ENCODE results near the gene LARGE1. TPM values are rescaled to one million over a fixed set of nuclear protein-coding genes. Genes with fewer than 3 reads are reported as not detected.

The LARGE1 gene
- 10 to 100 TPM; 29.0 to 31.3 TPM for total RNA-seq

DNA sequence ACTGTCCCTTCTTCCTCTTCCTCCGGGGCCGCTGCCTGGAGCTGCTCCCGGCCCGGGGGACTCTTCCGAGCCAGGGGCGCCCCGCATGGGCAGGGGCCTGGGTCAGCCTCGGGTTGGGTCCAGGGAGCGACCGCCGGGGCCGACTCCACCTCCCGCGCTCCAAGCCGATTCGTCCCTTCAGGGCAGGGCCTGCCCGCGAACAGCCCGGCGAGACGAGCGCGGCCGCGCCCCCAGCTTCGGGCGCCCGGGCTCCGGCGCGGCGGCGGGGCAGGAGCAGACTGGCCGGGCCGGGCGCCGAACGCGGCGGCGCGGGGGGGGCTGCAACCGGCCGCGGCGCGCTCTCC, at the start of gene LARGE1:
Gene LARGE1 (minus strand): TSS at position 280 of the 344 bp plus-strand sequence.

Small RNA genes lying within 50 kb of the gene (small RNA-seq; reads per million reads assigned to genes)
- gene MIR4764: 0 reads per million in 2 donors
- gene SNORA50B: 0 reads per million in 2 donors

Data from melanocyte of skin (primary cell).